Stimulated activated CD4-positive, alpha-beta T cell treated with anti-CD3 and anti-CD28 coated beads, Interleukin-4, amount 100 ng/mL, for 48 hours (primary cell): ENCODE data around the gene PHOX2B.
"Not testable (repeated sequence)": the region's sequence is repeated elsewhere in the genome, so short reads cannot be mapped to it uniquely, and the experiment has no call there.

ENCODE experiments used
- DNase-seq, 2 donors: peaks; one replicate each; pipeline ENCODE4 v3.0.0-alpha.2; 2020; ENCODE audit warnings: low read depth in 2 of 2

PHOX2B gene

DNA sequence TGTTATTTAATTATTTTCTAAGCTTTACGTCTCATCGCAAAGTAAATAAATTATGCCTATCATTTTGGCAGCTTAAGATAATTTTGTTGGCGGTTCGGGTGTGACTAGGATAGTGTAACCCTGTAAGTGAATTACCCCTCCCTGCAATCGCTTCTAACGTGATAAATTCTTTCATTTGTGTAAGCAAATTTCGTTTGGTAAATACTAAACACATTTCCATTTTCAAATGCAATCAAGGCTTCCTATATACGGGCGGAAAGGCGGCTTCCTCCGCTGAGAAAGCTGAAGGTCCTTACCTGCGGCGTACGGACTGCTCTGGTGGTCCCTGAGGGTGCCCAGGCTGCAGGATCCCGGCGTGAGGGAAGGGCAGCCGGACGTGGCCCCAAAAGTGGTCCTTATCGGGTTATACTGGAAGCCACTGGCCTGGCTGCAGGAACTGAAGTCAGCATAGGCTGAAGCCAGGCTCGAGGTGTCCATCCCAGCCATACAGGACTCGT, 403 bp downstream of the PHOX2B start:
- DNase-seq: no peak

DNA sequence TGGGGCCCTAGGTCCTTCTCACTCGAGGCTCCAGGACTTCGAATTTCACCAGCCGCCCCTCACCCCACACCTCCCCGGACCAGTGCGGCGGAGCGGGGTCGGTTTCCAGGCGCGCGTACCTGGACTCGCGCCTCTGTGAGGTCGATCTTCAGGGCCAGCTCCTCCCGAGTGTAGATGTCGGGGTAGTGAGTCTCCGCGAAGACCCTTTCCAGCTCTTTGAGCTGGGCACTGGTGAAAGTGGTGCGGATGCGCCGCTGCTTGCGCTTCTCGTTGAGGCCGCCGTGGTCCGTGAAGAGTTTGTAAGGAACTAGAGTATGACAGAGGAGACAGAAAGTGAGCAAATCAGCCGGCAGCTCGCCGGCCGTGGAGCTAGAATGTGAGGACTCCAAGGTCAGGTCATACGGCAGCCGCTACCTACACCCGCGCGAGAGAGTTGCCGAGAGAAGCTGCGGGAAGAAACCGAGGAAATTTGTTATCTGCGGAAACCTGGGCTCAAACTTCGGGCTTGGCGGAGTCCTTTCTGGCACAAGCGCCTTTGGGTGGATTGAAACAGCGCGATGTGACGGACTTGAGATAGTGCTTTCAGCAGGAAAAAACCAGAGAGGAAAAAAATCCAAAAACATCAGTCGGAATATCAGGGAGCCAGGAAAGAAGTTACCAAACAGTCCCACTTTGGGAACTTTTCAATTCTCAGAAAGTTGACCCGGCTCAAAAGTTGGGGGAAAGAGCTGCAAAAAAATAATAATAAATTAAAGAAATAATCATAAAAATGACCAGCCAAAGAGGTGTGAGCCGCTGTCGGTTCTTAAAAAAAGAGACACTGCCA, 1.1 kb downstream of the PHOX2B start:
- no peak for DNase-seq

DNA sequence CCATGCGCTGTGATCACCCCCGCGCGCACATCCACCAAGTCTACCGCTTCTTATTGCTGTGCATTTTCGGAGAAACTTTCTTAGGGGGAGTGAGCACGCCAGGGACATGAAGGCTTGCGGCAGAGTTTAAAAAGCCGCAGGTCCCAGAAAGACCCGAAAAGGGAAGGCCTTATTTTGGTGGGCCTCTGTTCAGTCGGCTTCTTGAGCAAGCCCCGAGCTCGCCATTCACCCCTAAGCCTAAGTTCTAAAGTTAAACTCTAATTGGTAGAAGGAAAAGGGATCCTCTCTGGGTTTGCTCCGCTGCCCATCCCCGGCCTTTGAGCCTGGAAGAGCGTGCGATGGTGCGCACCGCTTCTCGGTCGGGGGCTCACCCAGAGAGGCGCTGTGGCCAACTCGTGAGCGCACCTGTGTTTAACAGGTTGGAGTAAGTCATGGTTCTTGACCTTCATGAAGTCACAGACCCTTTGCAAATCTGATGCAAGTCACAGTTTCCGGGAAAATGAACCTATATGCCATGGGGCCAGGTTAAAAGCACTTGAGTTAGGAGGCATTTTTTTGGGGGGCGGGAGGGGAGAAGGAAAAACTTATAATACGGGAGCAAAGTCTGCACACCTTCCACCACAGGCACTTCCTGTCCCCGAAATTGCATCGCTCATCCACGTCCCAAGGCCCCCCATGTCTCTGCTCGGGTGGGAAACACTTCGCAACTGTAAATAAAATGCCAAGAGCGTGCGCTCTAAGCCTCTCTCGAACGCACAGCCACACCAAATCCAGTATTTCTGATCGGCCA, 1.9 kb downstream of the PHOX2B start:
- DNase-seq: no peak

DNA sequence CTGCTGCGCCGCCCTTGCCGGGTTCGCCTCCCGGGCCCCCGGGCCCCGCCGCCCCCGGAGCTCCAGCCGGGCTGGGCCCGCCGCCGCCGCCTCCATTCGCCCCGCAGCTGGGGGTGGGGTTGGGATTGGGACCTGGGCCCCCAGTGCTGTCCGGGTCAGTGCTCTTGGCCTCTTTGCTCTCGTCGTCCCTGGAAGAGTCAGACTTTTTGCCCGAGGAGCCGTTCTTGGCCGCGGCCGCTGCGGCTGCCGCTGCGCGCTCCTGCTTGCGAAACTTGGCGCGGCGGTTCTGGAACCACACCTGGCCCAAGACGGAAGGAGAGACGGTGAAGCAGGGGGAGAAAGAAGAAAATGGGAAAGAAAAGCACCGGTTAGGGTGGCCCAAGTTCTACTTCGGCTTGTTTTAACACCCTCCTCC, 2.5 kb downstream of the PHOX2B start:
- DNase-seq: no peak

- DNase-seq: no peak
These were observed 3.1 kb downstream of the PHOX2B start for GRCh38 chr4:41745292-41746024.

DNA sequence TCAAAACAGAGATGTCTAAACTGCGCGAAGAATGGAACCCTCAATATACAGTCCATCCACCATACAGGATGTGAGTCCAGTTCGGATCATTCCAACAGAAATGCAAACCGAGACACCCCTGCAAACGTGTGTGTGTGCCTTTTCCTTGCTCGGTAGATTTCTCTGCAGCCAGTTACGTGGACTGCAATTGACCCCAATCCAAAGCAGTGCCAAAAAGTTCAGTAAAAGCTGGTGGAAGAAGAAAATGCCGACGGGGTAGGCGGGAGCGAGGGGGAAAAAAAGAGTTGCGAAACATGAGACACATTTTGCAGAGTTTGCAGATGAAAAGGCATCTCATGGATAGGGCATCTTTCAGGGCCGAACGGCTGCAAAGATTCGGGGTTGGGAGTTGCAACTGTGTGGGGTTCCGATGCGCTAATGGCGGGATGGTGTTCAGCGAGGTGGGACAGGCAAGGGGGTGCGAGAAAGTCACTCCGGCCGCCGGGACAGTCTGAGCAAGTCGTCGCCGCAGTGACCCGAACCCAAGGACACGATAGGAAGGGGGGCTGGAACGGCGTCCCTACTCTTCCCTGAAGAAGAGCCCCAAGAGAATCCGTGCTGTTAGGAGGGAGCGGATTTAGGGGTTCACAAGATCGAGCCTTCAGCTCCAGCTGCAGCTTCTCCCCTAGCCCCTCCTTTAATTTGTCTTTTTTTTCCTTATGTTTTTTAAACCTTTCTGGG, 3.8 kb downstream of the PHOX2B start:
- DNase-seq: no peak

DNA sequence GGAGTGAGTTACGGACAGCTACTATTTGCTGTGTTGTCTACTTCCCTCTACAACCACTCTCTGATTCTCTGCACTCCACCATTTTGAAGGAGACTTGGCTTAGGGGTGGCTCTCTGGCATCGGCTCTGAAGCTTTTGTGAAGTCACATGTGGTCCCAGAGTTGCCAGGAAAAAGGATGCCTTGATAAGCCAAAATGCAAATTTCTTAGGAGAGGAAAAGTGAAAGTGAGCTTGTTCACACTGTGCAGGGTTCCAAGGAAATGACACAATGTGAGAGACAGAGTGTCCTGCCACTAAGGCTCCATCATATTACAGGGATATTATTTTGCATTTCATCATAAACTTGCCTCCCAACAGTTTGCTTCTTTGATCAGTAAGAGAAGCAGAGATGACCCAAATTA, 7.2 kb downstream of the PHOX2B start:
- DNase-seq: no peak

GRCh38 chr4:41737491-41737890, 11.0 kb downstream of the PHOX2B start:
- DNase-seq: not testable (repeated sequence)

DNA sequence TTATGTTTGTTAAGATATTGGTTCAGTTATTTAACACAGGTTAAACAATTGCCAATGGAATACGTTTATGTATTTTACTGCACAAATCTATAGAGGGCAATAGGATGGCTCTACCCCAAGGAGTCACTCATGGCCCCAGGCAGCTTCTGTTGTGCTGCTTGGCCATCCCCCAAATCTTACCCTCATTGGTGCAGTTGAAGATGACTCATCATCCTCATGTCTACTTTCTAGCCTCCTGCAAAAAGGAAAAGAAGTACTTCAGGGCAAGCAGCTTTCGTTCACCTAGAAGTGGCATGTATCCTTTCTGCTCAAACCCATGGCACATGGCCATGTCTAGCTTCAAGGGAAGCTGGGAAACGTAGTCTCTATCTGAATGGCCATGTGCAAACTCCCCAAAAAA, 14.2 kb downstream of the PHOX2B start:
- DNase-seq: no peak

- DNase-seq: no peak
These were observed 16.9 kb downstream of the PHOX2B start for GRCh38 chr4:41731569-41732126.

- no peak for DNase-seq
These were observed 20.0 kb downstream of the PHOX2B start for GRCh38 chr4:41728573-41728913.

- DNase-seq: no peak
These were observed 20.5 kb downstream of the PHOX2B start for GRCh38 chr4:41727861-41728572.

DNA sequence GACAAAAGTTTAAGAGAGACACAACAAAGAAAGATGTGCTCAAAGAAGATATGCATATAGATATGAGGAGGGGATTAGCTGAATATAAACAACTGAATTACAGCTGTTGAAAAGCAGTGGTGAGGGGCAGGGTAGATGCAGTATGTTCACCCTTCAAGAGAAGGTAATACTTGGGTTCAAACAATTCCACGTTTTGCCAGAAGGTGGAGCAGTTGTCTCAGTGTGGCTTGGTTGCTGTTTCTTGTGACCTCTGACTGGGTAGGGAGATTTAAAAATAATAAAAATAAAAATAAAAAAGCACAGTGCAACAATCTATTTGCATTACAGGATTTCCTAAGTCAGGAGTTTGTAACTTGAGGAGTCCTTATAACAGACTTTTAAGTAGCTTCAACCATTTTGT, 23.3 kb downstream of the PHOX2B start:
- DNase-seq: no peak

- DNase-seq: no peak
These were observed 25.2 kb downstream of the PHOX2B start for GRCh38 chr4:41723286-41723685.

- DNase-seq: no peak
These were observed 26.3 kb downstream of the PHOX2B start for GRCh38 chr4:41722181-41722580.

DNA sequence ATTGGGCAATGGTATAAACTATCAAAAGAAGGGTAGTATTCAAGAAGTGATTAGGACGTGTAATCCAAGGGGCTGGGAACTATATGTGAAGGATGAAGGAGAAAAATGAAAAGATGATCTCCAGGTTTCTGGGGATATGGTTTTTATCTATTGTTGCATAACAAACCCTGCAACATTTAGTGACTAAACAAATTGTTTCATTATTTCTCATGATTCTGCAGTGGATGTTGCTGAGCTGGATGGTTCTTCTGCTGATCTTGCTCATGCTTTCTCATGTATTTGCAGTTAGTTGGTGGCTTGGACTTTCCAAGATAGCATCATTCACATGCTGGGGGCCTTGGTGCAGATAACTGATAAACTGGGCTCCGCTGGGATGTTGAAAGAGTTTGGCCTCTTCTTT, 29.1 kb downstream of the PHOX2B start:
- DNase-seq: no peak

GRCh38 chr4:41718907-41719306, 29.6 kb downstream of the PHOX2B start:
- DNase-seq: no peak

GRCh38 chr4:41715155-41715554, 33.4 kb downstream of the PHOX2B start:
- no peak for DNase-seq

- DNase-seq: no peak
These were observed 34.0 kb downstream of the PHOX2B start for GRCh38 chr4:41714364-41715000.

DNA sequence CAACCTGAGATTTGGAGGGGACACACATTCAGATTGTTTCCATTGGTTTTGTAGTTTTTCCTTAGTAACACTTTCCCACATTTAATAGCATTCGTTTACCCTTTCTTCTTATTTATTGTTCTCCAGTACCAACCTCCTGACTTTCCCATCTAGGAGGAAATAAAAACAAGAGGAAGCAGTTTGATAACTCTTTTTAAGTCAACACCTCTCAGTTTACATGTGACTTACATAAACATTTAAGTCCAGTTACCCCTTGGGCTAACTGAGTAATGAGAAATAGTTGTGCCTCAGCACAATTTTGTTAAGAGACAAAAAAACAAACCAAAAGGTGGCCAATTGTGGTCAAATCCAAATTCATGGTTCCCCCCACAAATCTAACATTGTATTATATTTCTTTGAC, 34.8 kb downstream of the PHOX2B start:
- DNase-seq: no peak
